GM21576 (cell line): ENCODE results near the gene GALNT2.
A peak's percentile ranks its signal among the peaks of the same experiment; 100 is the strongest.

ENCODE experiments used
- ATAC-seq: cut with Tn5 transposase; IDR thresholded peaks from one replicate; pipeline ENCODE4 v1.9.1; 2021; ENCODE audit warnings: mild to moderate bottlenecking, moderate library complexity; ENCODE audit not compliant: unreplicated experiment

Gene GALNT2

DNA sequence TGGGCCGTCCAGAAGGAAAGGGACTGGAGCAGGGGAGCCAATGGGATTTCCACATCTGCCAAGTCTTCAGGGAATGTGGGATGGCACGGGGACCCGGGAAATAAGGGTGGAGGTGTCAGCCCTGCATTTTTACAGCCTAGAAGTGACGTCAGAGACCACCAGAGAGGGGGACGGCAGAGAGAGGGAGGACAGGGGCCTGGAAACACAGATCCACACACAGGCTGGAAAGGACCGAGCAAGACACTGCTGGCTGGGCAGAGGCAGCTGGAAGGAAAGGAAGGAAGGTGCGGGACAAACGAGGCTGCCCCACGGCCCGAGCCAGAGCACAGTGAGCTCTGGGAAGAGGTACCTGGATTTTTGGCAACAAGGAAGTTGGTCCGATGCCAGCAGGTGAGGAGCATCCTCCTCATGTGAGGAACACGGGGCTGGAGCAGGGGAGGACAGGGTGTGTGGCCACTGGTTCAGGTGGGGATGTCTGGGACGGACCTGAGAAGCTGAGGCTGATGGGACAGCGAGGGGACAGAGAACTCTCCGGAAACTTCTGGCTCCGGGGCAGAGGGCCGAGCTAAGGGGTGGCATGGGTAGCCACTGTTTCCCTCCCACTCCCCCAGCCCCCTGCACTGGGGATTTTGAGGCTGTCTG is 220.8 kb downstream of the GALNT2 start:
- no peak for ATAC-seq

- ATAC-seq: no peak
These were observed 221.8 kb downstream of the GALNT2 start for GRCh38 chr1:230288641-230289349.

DNA sequence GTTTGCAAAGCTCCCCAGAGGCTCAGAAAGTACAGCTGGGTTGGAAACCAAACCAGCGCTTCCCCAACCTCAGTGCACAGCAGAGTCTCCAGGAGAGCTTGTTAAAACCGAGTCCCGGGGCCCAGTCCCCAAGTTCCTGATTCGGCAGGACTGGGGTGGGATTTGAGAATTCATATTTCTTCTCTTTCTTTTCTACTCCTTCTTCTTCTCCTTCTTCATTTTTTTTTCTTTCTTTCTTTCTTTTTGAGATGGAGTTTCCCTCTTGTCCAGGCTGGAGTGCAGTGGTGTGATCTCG is 222.3 kb downstream of the GALNT2 start:
- no peak for ATAC-seq

- ATAC-seq: no peak
These were observed 224.9 kb downstream of the GALNT2 start for GRCh38 chr1:230291731-230292620.

DNA sequence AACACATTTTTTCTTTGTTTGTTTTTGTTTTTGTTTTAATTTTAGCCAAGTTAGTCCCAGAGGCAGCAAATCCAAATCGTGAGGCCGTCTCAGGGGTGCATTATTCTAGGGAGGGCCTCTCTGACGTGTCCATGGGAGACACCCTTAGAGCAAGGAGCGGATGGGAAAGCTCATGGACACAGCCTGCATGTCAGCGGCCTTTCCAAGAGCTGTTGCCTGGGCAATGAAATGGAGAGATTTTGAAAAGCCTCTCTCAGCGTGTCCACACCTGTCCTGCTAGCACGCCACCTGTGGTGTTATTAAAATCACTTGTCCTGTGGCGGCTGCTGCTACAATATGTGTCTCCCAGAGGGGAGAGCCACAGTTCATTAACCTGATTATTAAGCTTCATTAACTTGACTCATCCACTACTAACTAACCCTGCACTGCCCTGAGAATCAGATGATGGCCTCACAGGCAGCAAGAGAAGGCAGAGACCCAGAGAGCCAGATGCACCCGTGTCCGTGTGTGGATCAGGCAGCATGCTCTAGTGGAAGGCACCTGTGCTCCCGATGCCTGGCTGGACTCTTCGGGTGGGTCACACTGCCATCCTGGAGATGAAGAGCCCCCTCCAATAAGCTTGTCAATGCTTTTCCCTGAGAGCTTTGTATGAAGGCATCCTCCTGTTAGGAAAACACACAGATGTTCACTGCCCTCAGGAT is 225.8 kb downstream of the GALNT2 start:
- no peak for ATAC-seq

GRCh38 chr1:230293390-230293700 is 226.3 kb downstream of the GALNT2 start:
- ATAC-seq: no peak

GRCh38 chr1:230295367-230295766 is 228.3 kb downstream of the GALNT2 start:
- ATAC-seq: no peak

DNA sequence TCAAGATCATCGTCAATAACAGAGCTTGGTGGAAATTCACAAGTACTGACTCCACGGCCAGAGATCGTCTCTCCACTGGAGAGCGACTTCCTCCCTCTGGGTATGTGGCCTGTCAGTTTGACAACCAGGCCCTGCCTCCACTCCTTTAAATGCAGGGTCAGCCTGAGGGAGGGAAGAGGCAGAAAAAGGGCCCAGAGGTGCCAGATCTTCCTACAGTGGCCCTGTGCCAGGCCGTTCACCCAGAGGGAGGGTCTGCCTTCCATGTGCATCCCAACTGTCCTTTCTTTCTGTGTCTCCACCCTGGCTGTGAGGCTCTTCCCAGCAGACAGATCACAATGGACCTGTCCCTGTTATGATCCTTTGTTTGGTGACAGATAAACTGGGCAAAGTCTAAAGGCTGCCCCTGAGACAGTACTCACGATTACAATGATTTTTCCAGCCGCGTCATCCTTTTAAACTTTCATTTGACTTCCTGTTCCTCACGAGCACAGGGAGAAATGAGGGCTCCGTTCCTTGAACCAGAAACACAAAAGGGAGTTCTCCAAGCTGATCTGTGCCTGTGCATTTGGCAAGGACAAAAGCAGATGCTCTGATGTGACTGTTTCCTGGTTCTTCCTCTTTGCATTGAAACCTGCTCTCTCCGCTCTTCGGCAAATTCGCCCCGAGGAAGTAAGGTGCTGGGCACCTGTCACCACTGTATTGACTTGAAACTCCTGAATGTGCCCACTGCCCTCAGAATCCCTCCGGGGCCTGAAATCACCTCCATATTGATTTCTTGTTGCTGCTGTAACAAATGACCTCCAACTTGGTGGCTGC is 232.4 kb downstream of the GALNT2 start:
- no peak for ATAC-seq

- no peak for ATAC-seq
These were observed 233.6 kb downstream of the GALNT2 start for GRCh38 chr1:230300322-230301301.

DNA sequence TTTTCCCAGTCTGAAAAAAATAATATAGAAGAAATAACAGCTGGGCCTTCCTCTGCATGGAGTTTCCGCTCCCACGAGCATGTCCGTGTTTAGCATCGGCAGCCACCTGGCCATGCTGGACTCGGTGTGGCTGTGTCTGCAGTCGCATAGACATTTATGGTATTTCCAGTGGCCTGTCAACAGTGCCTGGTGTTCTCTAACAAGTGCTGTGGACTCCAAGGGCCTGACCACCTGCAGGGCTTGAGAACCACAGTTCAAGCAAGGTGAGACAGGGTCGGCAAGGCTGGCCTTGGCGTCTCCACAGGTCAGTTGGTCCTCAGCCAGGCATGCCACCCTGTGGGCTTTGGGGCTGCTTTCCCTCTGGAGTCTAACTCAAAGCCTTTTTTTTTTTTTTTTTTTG is 234.3 kb downstream of the GALNT2 start:
- no peak for ATAC-seq

GRCh38 chr1:230301822-230302221 is 234.8 kb downstream of the GALNT2 start:
- no peak for ATAC-seq

DNA sequence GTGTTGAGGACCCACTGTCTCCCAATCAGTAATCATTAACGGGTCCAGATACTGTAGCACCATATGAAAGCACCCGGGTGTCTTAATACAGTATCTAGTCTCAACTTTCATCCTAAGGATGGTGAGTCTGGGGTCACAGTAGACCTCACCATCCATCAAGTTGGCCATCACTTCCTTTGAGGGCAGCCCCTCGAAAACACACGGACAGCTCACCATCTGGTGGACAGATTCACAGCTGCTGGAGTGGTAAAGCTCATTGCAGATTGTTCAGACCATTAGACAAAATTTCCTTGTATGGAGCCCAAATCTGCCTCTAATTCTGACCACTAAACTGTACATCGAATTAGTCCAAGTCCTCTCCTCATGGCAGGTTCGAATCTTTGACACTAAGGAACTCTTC is 236.0 kb downstream of the GALNT2 start:
- no peak for ATAC-seq

GRCh38 chr1:230303822-230304221 is 236.8 kb downstream of the GALNT2 start:
- ATAC-seq: no peak

GRCh38 chr1:230306169-230306568 is 239.1 kb downstream of the GALNT2 start:
- peak; percentile 65 for ATAC-seq

DNA sequence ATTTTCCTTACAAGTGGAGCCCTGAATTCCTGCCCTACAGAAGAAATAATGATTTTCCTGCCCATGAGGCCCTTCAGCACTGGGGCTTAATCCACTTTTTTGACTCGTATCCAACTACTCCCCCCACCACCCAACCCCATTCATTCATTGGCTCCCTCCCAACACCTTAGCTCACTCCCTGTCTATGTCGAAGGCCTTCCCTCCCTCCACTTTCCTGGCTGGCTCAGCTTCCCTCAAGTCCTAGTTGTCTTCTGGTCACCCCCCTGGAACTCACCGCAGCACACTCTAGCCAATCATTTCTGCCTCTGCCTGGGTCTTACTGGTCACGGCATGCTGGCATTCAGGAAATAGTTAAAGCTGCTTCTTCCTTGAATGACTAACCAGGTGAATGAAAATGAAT is 240.2 kb downstream of the GALNT2 start:
- no peak for ATAC-seq

DNA sequence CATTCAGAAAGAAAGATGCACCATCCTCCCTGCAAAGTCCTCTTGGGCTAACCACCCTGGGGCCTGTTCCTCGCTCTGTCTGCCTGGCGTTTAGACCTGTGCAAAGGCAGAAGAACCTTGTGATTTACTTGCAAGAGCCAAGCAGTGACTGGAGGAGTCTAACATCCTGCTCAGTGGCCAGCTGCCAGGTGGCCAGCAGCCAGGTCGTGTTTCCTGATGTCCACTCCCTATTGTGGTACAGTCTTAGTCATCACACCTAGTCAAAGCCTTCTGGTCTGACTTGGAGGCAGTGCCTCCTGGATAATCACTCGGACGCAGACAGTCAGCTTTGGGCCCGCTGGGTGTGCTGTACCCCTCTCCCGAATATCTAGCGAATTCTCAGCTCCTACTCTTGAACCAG is 241.0 kb downstream of the GALNT2 start:
- ATAC-seq: no peak

GRCh38 chr1:230308821-230309220 is 241.8 kb downstream of the GALNT2 start:
- no peak for ATAC-seq

DNA sequence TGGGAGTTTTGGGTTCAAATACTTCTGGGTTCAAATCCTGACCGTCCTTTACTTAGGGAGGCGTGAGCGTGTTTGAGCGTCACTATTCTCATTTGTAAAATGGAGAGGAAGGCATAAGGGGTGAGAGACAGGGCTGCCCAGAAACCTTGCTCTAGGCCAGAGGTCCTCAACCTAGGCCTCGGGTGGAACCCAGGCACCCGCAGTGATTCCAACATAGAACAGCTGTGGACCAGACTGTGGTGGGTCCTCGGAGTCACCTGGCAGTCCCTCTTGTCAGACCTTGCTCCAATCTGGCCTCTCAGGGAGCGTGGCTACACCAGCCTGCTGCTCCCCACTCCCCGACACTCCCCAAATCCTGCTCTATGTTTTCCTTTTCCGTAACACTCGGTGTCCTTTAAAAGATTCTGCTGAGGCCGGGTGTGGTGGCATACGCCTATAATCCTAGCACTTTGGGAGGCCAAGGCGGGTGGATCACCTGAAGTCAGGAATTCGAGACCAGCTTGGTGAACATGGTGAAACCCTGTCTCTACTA is 242.7 kb downstream of the GALNT2 start:
- ATAC-seq: no peak
